ENCODE measurements around the gene NTM. TPM values are rescaled to one million over a fixed set of nuclear protein-coding genes. Genes with fewer than 3 reads are reported as not detected.

NTM gene
- total and polyA plus RNA-seq, 2 donors (not counting 3 experiments of a cell fraction or from before 2014, with no cell fraction given): 1.00 to 1.1 TPM

GRCh38 chr11:131425285-131425684 is 54.9 kb downstream of the NTM start:
- H4K20me1 ChIP-seq (replicated peaks; ENCODE audit: control insufficient read depth, extremely low read depth, insufficient read depth, low read length): no peaks in the 10 kb centered on the region
- dilution Hi-C loops (cut with MboI; ENCODE audit: extremely low pct_ligation_motif_present, low sequenced_read_pairs): no loop called here
- FAIRE-seq: no peak

More at GRCh38 chr11:131425285-131425684, 54.9 kb downstream of the NTM start:
- Histone ChIP-seq H3K79me2 (ENCODE audit: control insufficient read depth, insufficient read depth, low read length) (no peaks in the 10 kb centered on the region), H3K36me3 (ENCODE audit: control insufficient read depth in 2 of 2, extremely low read depth in 1 of 2, insufficient read depth in 2 of 2, low read length in 2 of 2) (no peaks in the 10 kb centered on the region), H2AFZ (ENCODE audit: low read depth, low read length) (no peak overlapping the region), H3K9me3 (replicated peaks; ENCODE audit: control insufficient read depth, insufficient read depth, low read length) (no peaks in the 10 kb centered on the region), H3K4me3 (replicated peaks in 1 of 3; ENCODE audit: insufficient read depth in 1 of 3, low read depth in 1 of 3, low read length in 3 of 3) (no peak overlapping the region), H3K27ac (ENCODE audit: insufficient read depth, low read depth, low read length) (no peak overlapping the region), H3K27me3 (ENCODE audit: control insufficient read depth in 2 of 2, insufficient read depth in 2 of 2, low read length in 2 of 2) (no peaks in the 10 kb centered on the region), H3K4me1 (ENCODE audit: control insufficient read depth, extremely low read depth, insufficient read depth, low read length) (no peaks in the 10 kb centered on the region), H3K4me2 (ENCODE audit: insufficient read depth, low read length) (no peak overlapping the region), H3K9ac (replicated peaks; ENCODE audit: extremely low read depth, insufficient read depth, low read length) (no peak overlapping the region), H3K9me1 (replicated peaks; ENCODE audit: control insufficient read depth, extremely low read depth, insufficient read depth, low read length) (no peaks in the 10 kb centered on the region)
- ChIA-PET POLR2A (interaction anchor here (0.7 kb wide), 1 partner anchor 1386 kb away, joined by 3 read pairs; no protein-coding TSS in a partner anchor), CTCF (no interaction called here)
- TF ChIP-seq JUN (IDR thresholded peaks at IDR 0.05; ENCODE audit: borderline replicate concordance, insufficient read depth, insufficient read length, low read depth) (no peak), MAX (IDR thresholded peaks at IDR 0.05; ENCODE audit: insufficient read depth, insufficient read length) (no peak), FOS (IDR thresholded peaks at IDR 0.05; ENCODE audit: borderline replicate concordance, insufficient read depth, low read length) (no peak), EZH2 (IDR thresholded peaks at IDR 0.05; ENCODE audit: borderline replicate concordance, low read depth, low read length, severe bottlenecking) (no peak), POLR2A (IDR thresholded peaks at IDR 0.05; ENCODE audit: low read depth, low read length) (no peak), GATA2 (IDR thresholded peaks at IDR 0.05; ENCODE audit: insufficient read depth, insufficient read length, low read depth, low read length) (no peak), MYC (IDR thresholded peaks at IDR 0.05; ENCODE audit: low read depth, low read length) (no peak), CTCF (IDR thresholded peaks at IDR 0.05; ENCODE audit: extremely low read depth in 1 of 2, insufficient read depth in 1 of 2, low read depth in 1 of 2, low read length in 2 of 2) (no peak), POLR2AphosphoS5 (IDR thresholded peaks at IDR 0.05; ENCODE audit: insufficient read depth, low read depth, low read length) (no peak)
- intact Hi-C loops (cut with micrococcal nuclease): no loop called here
- DNase-seq (ENCODE audit: low read depth, low spot score): no peak
- BruUV-seq (replicated peaks): no TSS peak

Data from endothelial cell of umbilical vein (primary cell).